Activated naive CD4-positive, alpha-beta T cell treated with anti-CD3 and anti-CD28 coated beads for 36 hours (primary cell): ENCODE data around the gene CD300A. TPM values are rescaled to one million over a fixed set of nuclear protein-coding genes. Genes with fewer than 3 reads are reported as not detected.

Experiments used
- CTCF ChIA-PET: fragments of 350-600 bp; sonication (Branson Sonifier 250); formaldehyde crosslinking; loops from one replicate; lab custom pipeline; 2021; ENCODE audit warnings: antibody characterized with exemption; lab: Charles Lee
- DNase-seq: peaks from one replicate; pipeline ENCODE4 v3.0.0-alpha.2; 2020
- H3K27ac Mint-ChIP-seq: one replicate; pipeline ENCODE4 v1.8.0; 2021; ENCODE audit warnings: mild to moderate bottlenecking, mixed read lengths
- H3K27me3 Mint-ChIP-seq: one replicate; pipeline ENCODE4 v1.8.0; 2021; ENCODE audit warnings: low read depth, mixed read lengths
- H3K36me3 Mint-ChIP-seq: one replicate; pipeline ENCODE4 v1.8.0; 2021; ENCODE audit warnings: low read depth, mixed read lengths
- H3K4me1 Mint-ChIP-seq: one replicate; pipeline ENCODE4 v1.8.0; 2021; ENCODE audit warnings: low read depth, mixed read lengths
- H3K4me3 Mint-ChIP-seq: one replicate; pipeline ENCODE4 v1.8.0; 2021; ENCODE audit warnings: mild to moderate bottlenecking, moderate library complexity, mixed read lengths
- H3K9me3 Mint-ChIP-seq: one replicate; pipeline ENCODE4 v1.8.0; 2021; ENCODE audit warnings: mixed read lengths
- intact Hi-C: fragments of 100-400 bp; cut with micrococcal nuclease; formaldehyde crosslinking; loops from one replicate; pipeline ENCODE4 v1.15.1; 2023
- total RNA-seq, 2 experiments: library from RNA; stranded (reverse); gene quantifications; one replicate each; pipeline ENCODE4 v1.2.3, GENCODE V29; 2021

CD300A gene
- total RNA-seq, 2 experiments from 2014 or later: 1.3 to 1.8 TPM

- peaks cover 2% of the 10 kb centered on the region for H3K4me1 Mint-ChIP-seq
- no peak overlapping the region for H3K27ac Mint-ChIP-seq
- intact Hi-C loops: no loop called here
- H3K27me3 Mint-ChIP-seq: peaks cover 10% of the 10 kb centered on the region
- CTCF ChIA-PET: interaction anchor here (0.7 to 1.6 kb wide), 4 partner anchors 11 to 142 kb away, joined by 3 to 7 read pairs (median 4); no protein-coding TSS in a partner anchor
- H3K9me3 Mint-ChIP-seq: peaks cover 6% of the 10 kb centered on the region
- peaks cover 1% of the 10 kb centered on the region for H3K36me3 Mint-ChIP-seq
- DNase-seq: no peak
- no peak overlapping the region for H3K4me3 Mint-ChIP-seq
Observed at GRCh38 chr17:74443516-74444296, 22.7 kb upstream of the CD300A start.

- H3K27me3 Mint-ChIP-seq: peaks cover 10% of the 10 kb centered on the region
- no peak overlapping the region for H3K4me3 Mint-ChIP-seq
- peaks cover 2% of the 10 kb centered on the region for H3K4me1 Mint-ChIP-seq
- CTCF ChIA-PET: interaction anchor here (1.0 to 1.6 kb wide), 3 partner anchors 13 to 66 kb away, joined by 4 to 7 read pairs (median 4); no protein-coding TSS in a partner anchor
- intact Hi-C loops: no loop called here
- no peak overlapping the region for H3K27ac Mint-ChIP-seq
- DNase-seq: no peak
- peaks cover 2% of the 10 kb centered on the region for H3K9me3 Mint-ChIP-seq
- H3K36me3 Mint-ChIP-seq: peaks cover 1% of the 10 kb centered on the region
Observed at GRCh38 chr17:74444406-74444805, 22.0 kb upstream of the CD300A start.

GRCh38 chr17:74445158-74445557, 21.3 kb upstream of the CD300A start:
- peaks cover 9% of the 10 kb centered on the region for H3K27me3 Mint-ChIP-seq
- no peaks in the 10 kb centered on the region for H3K36me3 Mint-ChIP-seq
- no peaks in the 10 kb centered on the region for H3K9me3 Mint-ChIP-seq
- H3K4me3 Mint-ChIP-seq: no peak overlapping the region
- CTCF ChIA-PET: interaction anchor here (0.6 to 1.6 kb wide), 3 partner anchors 65 to 662 kb away, joined by 3 to 4 read pairs (median 4); no protein-coding TSS in a partner anchor
- H3K27ac Mint-ChIP-seq: no peak overlapping the region
- no peak for DNase-seq
- intact Hi-C loops: no loop called here
- H3K4me1 Mint-ChIP-seq: peaks cover 2% of the 10 kb centered on the region

GRCh38 chr17:74446551-74447500, 19.6 kb upstream of the CD300A start:
- H3K36me3 Mint-ChIP-seq: no peaks in the 10 kb centered on the region
- peaks cover 2% of the 10 kb centered on the region for H3K4me1 Mint-ChIP-seq
- H3K27ac Mint-ChIP-seq: no peak overlapping the region
- H3K9me3 Mint-ChIP-seq: no peaks in the 10 kb centered on the region
- CTCF ChIA-PET: interaction anchor here (2.7 kb wide), 1 partner anchor 68 kb away, joined by 10 read pairs; no protein-coding TSS in a partner anchor
- intact Hi-C loops: no loop called here
- no peak overlapping the region for H3K4me3 Mint-ChIP-seq
- peaks cover 9% of the 10 kb centered on the region for H3K27me3 Mint-ChIP-seq
- peak; percentile 29 for DNase-seq

- Mint-ChIP-seq H3K27ac (no peak overlapping the region), H3K27me3 (peaks cover 10% of the 10 kb centered on the region), H3K9me3 (no peaks in the 10 kb centered on the region), H3K36me3 (no peaks in the 10 kb centered on the region), H3K4me1 (peaks cover 2% of the 10 kb centered on the region), H3K4me3 (no peak overlapping the region)
- no peak for DNase-seq
- CTCF ChIA-PET: interaction anchor here (1.0 to 2.7 kb wide), 2 partner anchors 68 to 79 kb away, joined by 5 to 10 read pairs; no protein-coding TSS in a partner anchor
- intact Hi-C loops: no loop called here
Observed at GRCh38 chr17:74447628-74448159, 18.7 kb upstream of the CD300A start.

GRCh38 chr17:74448756-74449155, 17.7 kb upstream of the CD300A start:
- intact Hi-C loops: no loop called here
- H3K27me3 Mint-ChIP-seq: peaks cover 16% of the 10 kb centered on the region
- peaks cover 2% of the 10 kb centered on the region for H3K4me1 Mint-ChIP-seq
- no peak overlapping the region for H3K4me3 Mint-ChIP-seq
- CTCF ChIA-PET: interaction anchor here (1.0 to 2.7 kb wide), 2 partner anchors 69 to 80 kb away, joined by 5 to 10 read pairs; no protein-coding TSS in a partner anchor
- no peak overlapping the region for H3K27ac Mint-ChIP-seq
- DNase-seq: no peak
- no peaks in the 10 kb centered on the region for H3K36me3 Mint-ChIP-seq
- no peaks in the 10 kb centered on the region for H3K9me3 Mint-ChIP-seq

GRCh38 chr17:74449306-74449705, 17.1 kb upstream of the CD300A start:
- CTCF ChIA-PET: interaction anchor here (2.7 kb wide), 1 partner anchor 70 kb away, joined by 10 read pairs; no protein-coding TSS in a partner anchor
- intact Hi-C loops: no loop called here
- Mint-ChIP-seq H3K27ac (no peak overlapping the region), H3K4me1 (peaks cover 2% of the 10 kb centered on the region), H3K4me3 (no peak overlapping the region), H3K36me3 (no peaks in the 10 kb centered on the region), H3K27me3 (peaks cover 14% of the 10 kb centered on the region), H3K9me3 (no peaks in the 10 kb centered on the region)
- DNase-seq: no peak

GRCh38 chr17:74449773-74450172, 16.7 kb upstream of the CD300A start:
- Mint-ChIP-seq H3K4me1 (peaks cover 2% of the 10 kb centered on the region), H3K9me3 (no peaks in the 10 kb centered on the region), H3K27me3 (peaks cover 11% of the 10 kb centered on the region), H3K36me3 (no peaks in the 10 kb centered on the region), H3K4me3 (no peak overlapping the region), H3K27ac (no peak overlapping the region)
- CTCF ChIA-PET: no interaction called here
- intact Hi-C loops: no loop called here
- DNase-seq: no peak

- CTCF ChIA-PET: interaction anchor here (1.0 kb wide), 1 partner anchor 70 kb away, joined by 3 read pairs; no protein-coding TSS in a partner anchor
- Mint-ChIP-seq H3K27me3 (peaks cover 10% of the 10 kb centered on the region), H3K4me3 (no peak overlapping the region), H3K4me1 (peaks cover 2% of the 10 kb centered on the region), H3K9me3 (no peaks in the 10 kb centered on the region), H3K36me3 (no peaks in the 10 kb centered on the region), H3K27ac (no peak overlapping the region)
- no peak for DNase-seq
- intact Hi-C loops: no loop called here
Observed at GRCh38 chr17:74450231-74450630, 16.2 kb upstream of the CD300A start.

GRCh38 chr17:74450925-74451403, 15.5 kb upstream of the CD300A start:
- H3K9me3 Mint-ChIP-seq: no peaks in the 10 kb centered on the region
- intact Hi-C loops: no loop called here

GRCh38 chr17:74451557-74451956, 14.9 kb upstream of the CD300A start:
- intact Hi-C loops: no loop called here
- Mint-ChIP-seq H3K36me3 (no peaks in the 10 kb centered on the region), H3K4me1 (peaks cover 2% of the 10 kb centered on the region), H3K27ac (no peak overlapping the region), H3K27me3 (peaks cover 10% of the 10 kb centered on the region), H3K9me3 (no peaks in the 10 kb centered on the region), H3K4me3 (no peak overlapping the region)
- CTCF ChIA-PET: interaction anchor here (0.6 kb wide), 1 partner anchor 22 kb away, joined by 7 read pairs; no protein-coding TSS in a partner anchor
- DNase-seq: no peak

More at GRCh38 chr17:74450925-74451403, 15.5 kb upstream of the CD300A start:
- Mint-ChIP-seq H3K27ac (no peak overlapping the region), H3K4me1 (peaks cover 2% of the 10 kb centered on the region), H3K36me3 (no peaks in the 10 kb centered on the region), H3K4me3 (no peak overlapping the region), H3K27me3 (peaks cover 10% of the 10 kb centered on the region)
- CTCF ChIA-PET: interaction anchor here (0.7 to 1.0 kb wide), 2 partner anchors 71 to 77 kb away, joined by 3 to 4 read pairs; no protein-coding TSS in a partner anchor
- DNase-seq: no peak
